H1 (cell line): ENCODE data around the gene DGCR8. TPM values are rescaled to one million over a fixed set of nuclear protein-coding genes. Genes with fewer than 3 reads are reported as not detected.

Source experiments
- CTCF ChIA-PET: fragments of 300-600 bp; sonication (Branson Sonifier 250); formaldehyde crosslinking; loops from one replicate; lab custom pipeline; 2021; ENCODE audit not compliant: partially characterized antibody; lab: Charles Lee
- POLR2A ChIA-PET: fragments of 300-600 bp; sonication (Branson Sonifier 250); formaldehyde crosslinking; loops from one replicate; lab custom pipeline; 2021; ENCODE audit warnings: inconsistent platforms; ENCODE audit not compliant: partially characterized antibody; lab: Charles Lee
- DNase-seq, 2 experiments: peaks; one replicate each; pipeline versions ENCODE4 v3.0.0 to v3.0.0-alpha.2; 2010 to 2022; ENCODE audit warnings: low spot score in 2 of 2, low read depth in 1 of 2, mixed read lengths in 1 of 2
- FAIRE-seq: peaks from 2 replicates; lab custom pipeline; 2011; peaks lifted over from hg19 to GRCh38; lab: Jason Lieb, UNC
- H2AFZ ChIP-seq: 2 replicates; pipeline ENCODE4 v1.8.1; 2012; ENCODE audit warnings: low read length, inconsistent platforms
- H2AK5ac ChIP-seq: 2 replicates; pipeline ENCODE4 v1.6.1; 2013; ENCODE audit warnings: low read depth, low read length
- H2BK120ac ChIP-seq: replicated peaks from 2 replicates; pipeline ENCODE3; 2013; ENCODE audit warnings: low read depth, low read length, inconsistent platforms
- H2BK12ac ChIP-seq: 2 replicates; pipeline ENCODE4 v1.6.1; 2013; ENCODE audit warnings: low read depth, low read length
- H2BK15ac ChIP-seq: 2 replicates; pipeline ENCODE4 v1.6.1; 2013; ENCODE audit warnings: low read length
- H2BK20ac ChIP-seq: 2 replicates; pipeline ENCODE4 v1.6.1; 2013; ENCODE audit warnings: low read length
- H2BK5ac ChIP-seq: 2 replicates; pipeline ENCODE4 v1.6.1; 2013; ENCODE audit warnings: low read depth, low read length
- H3K14ac ChIP-seq: 2 replicates; pipeline ENCODE4 v1.6.1; 2013; ENCODE audit warnings: inconsistent platforms; ENCODE audit not compliant: insufficient read length
- H3K18ac ChIP-seq: 2 replicates; pipeline ENCODE4 v1.6.1; 2013; ENCODE audit warnings: low read length; ENCODE audit errors: extremely low read depth
- H3K23ac ChIP-seq: 2 replicates; pipeline ENCODE4 v1.6.1; 2013; ENCODE audit warnings: inconsistent platforms; ENCODE audit not compliant: insufficient read length
- H3K23me2 ChIP-seq: 2 replicates; pipeline ENCODE4 v1.6.1; 2013; ENCODE audit warnings: low read depth, low read length
- H3K27ac ChIP-seq: 2 replicates; pipeline ENCODE4 v1.6.1; 2011; ENCODE audit warnings: low read depth, low read length, inconsistent platforms
- H3K27me3 ChIP-seq, 4 experiments: replicated peaks in 1 of 4; 1 replicate in 1 of 4; 2 replicates in 3 of 4; pipeline versions ENCODE4 v1.6.1 to v1.8.1; 2011 to 2013; ENCODE audit warnings: low read length in 3 of 4, mild to moderate bottlenecking in 3 of 4, inconsistent platforms in 2 of 4, mixed read lengths in 2 of 4, moderate library complexity in 1 of 4; ENCODE audit not compliant: control insufficient read depth in 3 of 4, insufficient read depth in 3 of 4; ENCODE audit errors: extremely low read depth in 1 of 4
- H3K36me3 ChIP-seq, 4 experiments: 2 replicates each; pipeline versions ENCODE4 v1.6.1 to v1.8.1; 2011 to 2013; ENCODE audit warnings: mild to moderate bottlenecking in 4 of 4, low read length in 3 of 4, moderate library complexity in 2 of 4, control low read depth in 1 of 4, inconsistent platforms in 1 of 4; ENCODE audit not compliant: insufficient read depth in 4 of 4, control insufficient read depth in 2 of 4
- H3K4ac ChIP-seq: replicated peaks from 2 replicates; pipeline ENCODE3; 2013; ENCODE audit warnings: low read length, low read depth, mixed read lengths, inconsistent platforms; ENCODE audit not compliant: insufficient read length
- H3K4me1 ChIP-seq, 4 experiments: replicated peaks in 1 of 4; 1 replicate in 1 of 4; 2 replicates in 3 of 4; pipeline versions ENCODE4 v1.6.1 to v1.8.1; 2011 to 2013; ENCODE audit warnings: low read length in 3 of 4, inconsistent platforms in 2 of 4, mixed read lengths in 1 of 4; ENCODE audit not compliant: insufficient read depth in 4 of 4, control insufficient read depth in 3 of 4
- H3K4me2 ChIP-seq, 2 experiments: 2 replicates each; pipeline versions ENCODE4 v1.6.1 to v1.8.1; 2011 to 2013; ENCODE audit warnings: low read depth in 2 of 2, low read length in 2 of 2, control low read depth in 1 of 2, inconsistent platforms in 1 of 2, mild to moderate bottlenecking in 1 of 2; ENCODE audit not compliant: insufficient read depth in 1 of 2
- H3K4me3 ChIP-seq, 4 experiments: fragments of 200-600, 300-600 bp in 1 of 4; sonication (generic), shearing (Covaris generic), sonication (Bioruptor Twin) in 1 of 4; 2 replicates each; pipeline versions ENCODE4 v1.5.1 to v1.8.1; 2011 to 2016; ENCODE audit warnings: low read length in 4 of 4, low read depth in 3 of 4, control low read depth in 2 of 4, inconsistent platforms in 2 of 4, mild to moderate bottlenecking in 2 of 4, mixed read lengths in 1 of 4, moderate library complexity in 1 of 4; ENCODE audit not compliant: insufficient read depth in 2 of 4; ENCODE audit errors: extremely low read depth in 1 of 4
- H3K56ac ChIP-seq: replicated peaks from 2 replicates; pipeline ENCODE3; 2013; ENCODE audit warnings: low read depth, mild to moderate bottlenecking, mixed read lengths, low read length, inconsistent platforms; ENCODE audit not compliant: insufficient read length
- H3K79me1 ChIP-seq: 2 replicates; pipeline ENCODE4 v1.6.1; 2013; ENCODE audit warnings: low read depth, low read length, control low read depth
- H3K79me2 ChIP-seq, 2 experiments: 2 replicates each; pipeline versions ENCODE4 v1.6.1 to v1.8.1; 2012 to 2013; ENCODE audit warnings: low read length in 2 of 2, mild to moderate bottlenecking in 2 of 2, inconsistent platforms in 1 of 2; ENCODE audit not compliant: insufficient read depth in 2 of 2, control insufficient read depth in 1 of 2
- H3K9ac ChIP-seq, 4 experiments: replicated peaks in 1 of 4; 1 replicate in 1 of 4; 2 replicates in 3 of 4; pipeline versions ENCODE4 v1.6.1 to v1.8.1; 2011 to 2013; ENCODE audit warnings: low read depth in 3 of 4, low read length in 3 of 4, control low read depth in 2 of 4, mild to moderate bottlenecking in 2 of 4, moderate library complexity in 2 of 4, inconsistent platforms in 1 of 4; ENCODE audit errors: extremely low read depth in 1 of 4
- H3K9me3 ChIP-seq, 2 experiments: 2 replicates each; pipeline versions ENCODE4 v1.6.1 to v1.8.1; 2012 to 2013; ENCODE audit warnings: mild to moderate bottlenecking in 2 of 2, moderate library complexity in 2 of 2, control low read depth in 1 of 2, inconsistent platforms in 1 of 2, low read depth in 1 of 2, low read length in 1 of 2, mixed read lengths in 1 of 2; ENCODE audit not compliant: insufficient read depth in 2 of 2
- H4K20me1 ChIP-seq, 2 experiments: replicated peaks in 1 of 2; 2 replicates each; pipeline versions ENCODE3 to v1.8.1; 2011 to 2013; ENCODE audit warnings: inconsistent platforms in 2 of 2, low read length in 2 of 2, mild to moderate bottlenecking in 1 of 2; ENCODE audit not compliant: insufficient read depth in 2 of 2, control insufficient read depth in 1 of 2
- H4K5ac ChIP-seq: 2 replicates; pipeline ENCODE4 v1.6.1; 2013; ENCODE audit warnings: low read length, low read depth, mixed read lengths, inconsistent platforms; ENCODE audit not compliant: insufficient read length
- H4K8ac ChIP-seq: 2 replicates; pipeline ENCODE4 v1.8.0; 2013; ENCODE audit warnings: mild to moderate bottlenecking, moderate library complexity, low read length, inconsistent platforms; ENCODE audit not compliant: insufficient read depth; ENCODE audit errors: extremely low read depth
- H4K91ac ChIP-seq: replicated peaks from 2 replicates; pipeline ENCODE3; 2013; ENCODE audit warnings: low read length, mixed read lengths, inconsistent platforms; ENCODE audit not compliant: insufficient read length
- ASH2L ChIP-seq: fragments of 200-600, 300-600 bp; sonication (generic); IDR thresholded peaks from one replicate; pipeline ENCODE4 v1.7.1; 2017; ENCODE audit warnings: low read length
- GTF2F1 ChIP-seq: IDR thresholded peaks from 2 replicates; pipeline ENCODE4 v1.6.1; 2012; ENCODE audit warnings: low read depth, low read length, improper control_type of control experiment, borderline replicate concordance
- POLR2A ChIP-seq, 2 experiments: IDR thresholded peaks; 1 replicate in 1 of 2; 2 replicates in 1 of 2; pipeline ENCODE4 v1.6.1; 2011; ENCODE audit warnings: low read depth in 2 of 2, low read length in 2 of 2, mild to moderate bottlenecking in 2 of 2; ENCODE audit errors: control extremely low read depth in 1 of 2
- WGBS, 2 experiments: shearing (Covaris generic) in 1 of 2; methylation state at CpG; one replicate each; pipeline versions ENCODE4 v1.1.6 to v1.1.7; 2013 to 2015; ENCODE audit warnings: low lambda C conversion rate in 2 of 2, mixed read lengths in 2 of 2, inconsistent platforms in 1 of 2, low coverage in 1 of 2, missing lambda C conversion rate in 1 of 2; ENCODE audit not compliant: insufficient replicate concordance in 2 of 2, insufficient coverage in 1 of 2, insufficient read length in 1 of 2; ENCODE audit errors: extremely low coverage in 1 of 2, missing lambda C conversion rate in 1 of 2; 5-methylcytosine and 5-hydroxymethylcytosine counted together
- polyA plus RNA-seq, 7 experiments: library from polyadenylated mRNA; depleted of rRNA in 3 of 7; stranded (reverse) in 5 of 7; unstranded in 2 of 7; fragments of >200 nt in 5 of 7; fragments of 200-250 nt in 2 of 7; gene quantifications; 1 replicate in 5 of 7; 2 replicates in 1 of 7; 4 replicates in 1 of 7; pipeline versions ENCODE4 v1.2.1 to v1.2.3, GENCODE V29; 2011 to 2013; ENCODE audit warnings: missing spikeins in 2 of 7, mixed read lengths in 2 of 7
- total RNA-seq: library from RNA; stranded (reverse); fragmentation: NEBNext Ultra II Directional; extraction: Animal tissue kit (Norgen Biotek cat#: 25700); gene quantifications from 2 replicates; pipeline ENCODE4 v1.2.1, GENCODE V29; 2021

The DGCR8 gene
- total and polyA plus RNA-seq, 2 of the 8 experiments (the other 6 are each of a cell fraction or from before 2014, with no cell fraction given), result 23.7 to 43.7 TPM

GRCh38 chr22:20083157-20083890, 3.3 kb downstream of the DGCR8 start:
- no peak for TF ChIP-seq GTF2F1
- no peak for TF ChIP-seq ASH2L
- peak in 1 of 2 experiments; percentile 17; a peak in 1 of 3 replicates for TF ChIP-seq POLR2A (IDR thresholded peaks at IDR 0.05; ENCODE audit: control extremely low read depth in 1 of 2, low read depth in 2 of 2, low read length in 2 of 2)
- no peak overlapping the region for H2BK5ac ChIP-seq
- peaks cover 3 to 19% (median 11%) of the 10 kb centered on the region in 4 experiments for H3K4me1 ChIP-seq
- peak overlapping the region in 1 of 2 experiments; percentile 13; a peak in 2 of 4 replicates for H3K4me2 ChIP-seq
- H3K9ac ChIP-seq, result no peak overlapping the region; a peak in 1 of 7 replicates
- H3K23ac ChIP-seq, result no peak overlapping the region
- WGBS, 2 experiments, result 89% methylated on average over 10 of the region's 10 CpGs; no CpG with 5 or more reads in 1 of the 2 experiments
- H4K8ac ChIP-seq, result no peak overlapping the region
- H2BK15ac ChIP-seq, result no peak overlapping the region
- no peak for DNase-seq
- no peak overlapping the region for H3K4ac ChIP-seq
- peaks cover 9% of the 10 kb centered on the region for H3K23me2 ChIP-seq
- no peak overlapping the region for H3K18ac ChIP-seq
- H4K20me1 ChIP-seq, result peaks cover 22 to 51% of the 10 kb centered on the region in 2 experiments
- peaks cover 24 to 29% (median 28%) of the 10 kb centered on the region in 4 experiments for H3K36me3 ChIP-seq
- no peak overlapping the region for H2BK12ac ChIP-seq
- no peak overlapping the region for H3K14ac ChIP-seq
- H3K4me3 ChIP-seq, result no peak overlapping the region
- FAIRE-seq, result no peak
- H2BK20ac ChIP-seq, result no peak overlapping the region
- ChIA-PET CTCF (interaction anchor here (0.6 to 3.0 kb wide), 11 partner anchors 11 to 152 kb away, joined by 3 to 9 read pairs (median 3); partner anchors contain the start of gene RANBP1), POLR2A (interaction anchor here (0.8 to 29.4 kb wide), 11 partner anchors 10 to 212 kb away, joined by 3 to 598 read pairs (median 4); partner anchors contain the start of genes RANBP1 and TRMT2A)
- H2AFZ ChIP-seq, result no peak overlapping the region
- no peak overlapping the region for H4K91ac ChIP-seq
- peaks cover 27 to 70% of the 10 kb centered on the region in 2 experiments for H3K79me2 ChIP-seq
- H4K5ac ChIP-seq, result no peak overlapping the region
- H3K79me1 ChIP-seq, result peaks cover 35% of the 10 kb centered on the region
- H3K27me3 ChIP-seq, result no peaks in the 10 kb centered on the region
- no peak overlapping the region for H2BK120ac ChIP-seq
- no peak overlapping the region for H3K27ac ChIP-seq
- no peaks in the 10 kb centered on the region for H3K9me3 ChIP-seq
- no peak overlapping the region for H3K56ac ChIP-seq
- no peak overlapping the region for H2AK5ac ChIP-seq
